Epithelial cell of esophagus (primary cell): ENCODE data around the gene BCL11B.
"Not testable (repeated sequence)": the region's sequence is repeated elsewhere in the genome, so short reads cannot be mapped to it uniquely, and the experiment has no call there.

ENCODE experiments used
- DNase-seq: peaks from one replicate; pipeline ENCODE4 v3.0.0; 2010; ENCODE audit warnings: low read depth
- H3K4me3 ChIP-seq: 2 replicates; pipeline ENCODE4 v1.5.1; 2011; ENCODE audit warnings: mild to moderate bottlenecking, low read length, control low read depth
- CTCF ChIP-seq: IDR thresholded peaks from 2 replicates; pipeline ENCODE4 v1.5.1; 2011; ENCODE audit warnings: low read depth, mild to moderate bottlenecking, low read length, control low read depth, inconsistent platforms; ENCODE audit not compliant: insufficient read depth; ENCODE audit errors: missing control alignments

BCL11B gene

GRCh38 chr14:99229654-99230207, 42.3 kb downstream of the BCL11B start:
- TF ChIP-seq CTCF = no peak
- no peak for DNase-seq
- no peak overlapping the region for H3K4me3 ChIP-seq

- DNase-seq, H3K4me3 ChIP-seq: not testable (repeated sequence)
Measured at GRCh38 chr14:99228760-99229159, 43.2 kb downstream of the BCL11B start.

GRCh38 chr14:99226687-99227086, 45.3 kb downstream of the BCL11B start:
- H3K4me3 ChIP-seq = no peak overlapping the region
- DNase-seq = no peak
- TF ChIP-seq CTCF = no peak

GRCh38 chr14:99225436-99226203, 46.4 kb downstream of the BCL11B start:
- TF ChIP-seq CTCF = no peak
- H3K4me3 ChIP-seq = no peak overlapping the region
- no peak for DNase-seq

- no peak overlapping the region for H3K4me3 ChIP-seq
- no peak for DNase-seq
- no peak for TF ChIP-seq CTCF
Measured at GRCh38 chr14:99224948-99225347, 47.0 kb downstream of the BCL11B start.

- H3K4me3 ChIP-seq = no peak overlapping the region
- no peak for DNase-seq
- TF ChIP-seq CTCF = peak; percentile 6
Measured at GRCh38 chr14:99224116-99224910, 47.7 kb downstream of the BCL11B start.

GRCh38 chr14:99221445-99221844, 50.6 kb downstream of the BCL11B start:
- no peak for DNase-seq
- TF ChIP-seq CTCF = no peak
- H3K4me3 ChIP-seq = no peak overlapping the region
